ENCODE data around the gene RAB3IL1.

The RAB3IL1 gene

GRCh38 chr11:61957021-61957770, 39.8 kb upstream of the RAB3IL1 start:
- H3K9ac ChIP-seq (ENCODE audit: low read length), result no peak overlapping the region
- H4K91ac ChIP-seq (ENCODE audit: low read depth, low read length), result no peak overlapping the region
- no peak overlapping the region for H2AFZ ChIP-seq (ENCODE audit: insufficient read depth, low read length, poor library complexity)
- no peak overlapping the region for H3K18ac ChIP-seq (ENCODE audit: low read length)
- no peaks in the 10 kb centered on the region for H3K79me2 ChIP-seq (ENCODE audit: control insufficient read depth, insufficient read depth, low read length, poor library complexity)
- H3K4ac ChIP-seq (ENCODE audit: low read depth, low read length), result no peak overlapping the region
- H2BK12ac ChIP-seq (ENCODE audit: low read length), result no peak overlapping the region
- no peak overlapping the region for H3K27ac ChIP-seq (ENCODE audit: low read depth, low read length)
- H2AK5ac ChIP-seq (ENCODE audit: low read length), result no peak overlapping the region
- no peak overlapping the region for H2BK120ac ChIP-seq (ENCODE audit: insufficient read depth, low read length, poor library complexity)
- H4K8ac ChIP-seq (ENCODE audit: low read depth, low read length), result no peak overlapping the region
- H3K27me3 ChIP-seq (ENCODE audit: insufficient read depth, low read length), result no peaks in the 10 kb centered on the region
- peaks cover 13% of the 10 kb centered on the region in 2 experiments for H3K4me1 ChIP-seq (ENCODE audit: control insufficient read depth in 1 of 2, insufficient read depth in 2 of 2, low read length in 2 of 2)
- H3K79me1 ChIP-seq (ENCODE audit: low read length), result peaks cover 9% of the 10 kb centered on the region
- no peak overlapping the region for H4K12ac ChIP-seq (ENCODE audit: low read depth, low read length)
- no peak overlapping the region for H2BK5ac ChIP-seq (ENCODE audit: low read depth, low read length, poor library complexity)
- H3K14ac ChIP-seq (ENCODE audit: low read length), result no peak overlapping the region
- DNase-seq, result no peak
- peaks cover 0 to under 1% of the 10 kb centered on the region in 2 experiments for H3K36me3 ChIP-seq (ENCODE audit: control insufficient read depth in 1 of 2, insufficient read depth in 2 of 2, low read length in 2 of 2)
- WGBS (ENCODE audit: extremely low coverage, insufficient coverage, insufficient read length), result no CpG with 5 or more reads among the region's 7 CpGs
- H3K4me2 ChIP-seq (ENCODE audit: low read length), result no peak overlapping the region
- no peak overlapping the region for H3K23ac ChIP-seq (ENCODE audit: low read length)
- no peak overlapping the region for H3K4me3 ChIP-seq (ENCODE audit: low read depth, low read length)
- peaks cover 11% of the 10 kb centered on the region for H3K9me3 ChIP-seq (ENCODE audit: insufficient read depth, low read depth, low read length)

GRCh38 chr11:61956191-61957020, 39.0 kb upstream of the RAB3IL1 start:
- Histone ChIP-seq H2BK5ac (ENCODE audit: low read depth, low read length, poor library complexity) (no peak overlapping the region), H3K36me3 (ENCODE audit: control insufficient read depth in 1 of 2, insufficient read depth in 2 of 2, low read length in 2 of 2) (no peaks in the 10 kb centered on the region), H3K18ac (ENCODE audit: low read length) (no peak overlapping the region), H3K27ac (ENCODE audit: low read depth, low read length) (no peak overlapping the region), H3K14ac (ENCODE audit: low read length) (no peak overlapping the region), H3K9ac (ENCODE audit: low read length) (no peak overlapping the region), H2AFZ (ENCODE audit: insufficient read depth, low read length, poor library complexity) (no peak overlapping the region), H3K9me3 (ENCODE audit: insufficient read depth, low read depth, low read length) (peaks cover 11% of the 10 kb centered on the region), H3K23ac (ENCODE audit: low read length) (no peak overlapping the region), H4K12ac (ENCODE audit: low read depth, low read length) (no peak overlapping the region), H3K4me2 (ENCODE audit: low read length) (peak overlapping the region; percentile 37), H3K27me3 (ENCODE audit: insufficient read depth, low read length) (no peaks in the 10 kb centered on the region), H2BK120ac (ENCODE audit: insufficient read depth, low read length, poor library complexity) (no peak overlapping the region), H4K8ac (ENCODE audit: low read depth, low read length) (no peak overlapping the region), H3K4me1 (ENCODE audit: control insufficient read depth in 1 of 2, insufficient read depth in 2 of 2, low read length in 2 of 2) (peaks cover 13% of the 10 kb centered on the region in 2 experiments), H3K4ac (ENCODE audit: low read depth, low read length) (no peak overlapping the region), H3K4me3 (ENCODE audit: low read depth, low read length) (no peak overlapping the region), H2BK12ac (ENCODE audit: low read length) (no peak overlapping the region), H3K79me1 (ENCODE audit: low read length) (peaks cover 9% of the 10 kb centered on the region), H3K79me2 (ENCODE audit: control insufficient read depth, insufficient read depth, low read length, poor library complexity) (no peaks in the 10 kb centered on the region), H2AK5ac (ENCODE audit: low read length) (no peak overlapping the region), H4K91ac (ENCODE audit: low read depth, low read length) (no peak overlapping the region)
- no CpG with 5 or more reads among the region's 20 CpGs for WGBS (ENCODE audit: extremely low coverage, insufficient coverage, insufficient read length)
- no peak for DNase-seq

GRCh38 chr11:61955422-61956135, 38.2 kb upstream of the RAB3IL1 start:
- Histone ChIP-seq H3K4me3 (ENCODE audit: low read depth, low read length) (no peak overlapping the region), H2AK5ac (ENCODE audit: low read length) (no peak overlapping the region), H3K18ac (ENCODE audit: low read length) (peak overlapping the region; percentile 20), H3K36me3 (ENCODE audit: control insufficient read depth in 1 of 2, insufficient read depth in 2 of 2, low read length in 2 of 2) (no peaks in the 10 kb centered on the region), H2BK5ac (ENCODE audit: low read depth, low read length, poor library complexity) (no peak overlapping the region), H3K23ac (ENCODE audit: low read length) (no peak overlapping the region), H4K12ac (ENCODE audit: low read depth, low read length) (no peak overlapping the region), H2AFZ (ENCODE audit: insufficient read depth, low read length, poor library complexity) (peak overlapping the region; percentile 8), H4K8ac (ENCODE audit: low read depth, low read length) (peak overlapping the region; percentile 37), H3K4me1 (ENCODE audit: control insufficient read depth in 1 of 2, insufficient read depth in 2 of 2, low read length in 2 of 2) (peaks cover 13% of the 10 kb centered on the region in 2 experiments), H2BK12ac (ENCODE audit: low read length) (peak overlapping the region; percentile 42), H3K4ac (ENCODE audit: low read depth, low read length) (no peak overlapping the region), H2BK120ac (ENCODE audit: insufficient read depth, low read length, poor library complexity) (no peak overlapping the region), H3K79me1 (ENCODE audit: low read length) (peaks cover 9% of the 10 kb centered on the region), H3K27ac (ENCODE audit: low read depth, low read length) (no peak overlapping the region), H3K14ac (ENCODE audit: low read length) (no peak overlapping the region), H4K91ac (ENCODE audit: low read depth, low read length) (peak overlapping the region; percentile 64), H3K9me3 (ENCODE audit: insufficient read depth, low read depth, low read length) (peaks cover 10% of the 10 kb centered on the region), H3K4me2 (ENCODE audit: low read length) (peak overlapping the region; percentile 37), H3K9ac (ENCODE audit: low read length) (no peak overlapping the region), H3K27me3 (ENCODE audit: insufficient read depth, low read length) (no peaks in the 10 kb centered on the region), H3K79me2 (ENCODE audit: control insufficient read depth, insufficient read depth, low read length, poor library complexity) (no peaks in the 10 kb centered on the region)
- peak in 1 of 2 donors; percentile 10 for DNase-seq
- WGBS (ENCODE audit: extremely low coverage, insufficient coverage, insufficient read length), result no CpG with 5 or more reads among the region's 56 CpGs

GRCh38 chr11:61954851-61955421, 37.6 kb upstream of the RAB3IL1 start:
- peak overlapping the region; percentile 11 for H3K14ac ChIP-seq (ENCODE audit: low read length)
- WGBS (ENCODE audit: extremely low coverage, insufficient coverage, insufficient read length), result no CpG with 5 or more reads among the region's 21 CpGs

More at GRCh38 chr11:61954851-61955421, 37.6 kb upstream of the RAB3IL1 start:
- peak overlapping the region; percentile 37 for H3K4me2 ChIP-seq (ENCODE audit: low read length)
- no peak overlapping the region for H3K4me3 ChIP-seq (ENCODE audit: low read depth, low read length)
- H3K27me3 ChIP-seq (ENCODE audit: insufficient read depth, low read length), result no peaks in the 10 kb centered on the region
- no peak overlapping the region for H3K27ac ChIP-seq (ENCODE audit: low read depth, low read length)
- peak overlapping the region; percentile 22 for H4K12ac ChIP-seq (ENCODE audit: low read depth, low read length)
- no peak overlapping the region for H2AK5ac ChIP-seq (ENCODE audit: low read length)
- no peaks in the 10 kb centered on the region for H3K79me2 ChIP-seq (ENCODE audit: control insufficient read depth, insufficient read depth, low read length, poor library complexity)
- DNase-seq, result peak; percentile 33 to 49
- H4K91ac ChIP-seq (ENCODE audit: low read depth, low read length), result peak overlapping the region; percentile 80
- H2BK120ac ChIP-seq (ENCODE audit: insufficient read depth, low read length, poor library complexity), result peak overlapping the region; percentile 45
- H3K4me1 ChIP-seq (ENCODE audit: control insufficient read depth in 1 of 2, insufficient read depth in 2 of 2, low read length in 2 of 2), result peaks cover 13% of the 10 kb centered on the region in 2 experiments
- H4K8ac ChIP-seq (ENCODE audit: low read depth, low read length), result peak overlapping the region; percentile 79
- H2BK12ac ChIP-seq (ENCODE audit: low read length), result peak overlapping the region; percentile 66
- peak overlapping the region; percentile 53 for H3K18ac ChIP-seq (ENCODE audit: low read length)
- H2BK5ac ChIP-seq (ENCODE audit: low read depth, low read length, poor library complexity), result peak overlapping the region; percentile 20
- no peak overlapping the region for H3K23ac ChIP-seq (ENCODE audit: low read length)
- H3K4ac ChIP-seq (ENCODE audit: low read depth, low read length), result peak overlapping the region; percentile 9
- H3K79me1 ChIP-seq (ENCODE audit: low read length), result peaks cover 9% of the 10 kb centered on the region
- peaks cover 9% of the 10 kb centered on the region for H3K9me3 ChIP-seq (ENCODE audit: insufficient read depth, low read depth, low read length)
- H3K9ac ChIP-seq (ENCODE audit: low read length), result no peak overlapping the region
- no peaks in the 10 kb centered on the region for H3K36me3 ChIP-seq (ENCODE audit: control insufficient read depth in 1 of 2, insufficient read depth in 2 of 2, low read length in 2 of 2)
- peak overlapping the region; percentile 69 for H2AFZ ChIP-seq (ENCODE audit: insufficient read depth, low read length, poor library complexity)

Data from trophoblast cell (in vitro differentiated cells and primary cell).